Measurements from ENCODE around the gene KNSTRN.

DNA sequence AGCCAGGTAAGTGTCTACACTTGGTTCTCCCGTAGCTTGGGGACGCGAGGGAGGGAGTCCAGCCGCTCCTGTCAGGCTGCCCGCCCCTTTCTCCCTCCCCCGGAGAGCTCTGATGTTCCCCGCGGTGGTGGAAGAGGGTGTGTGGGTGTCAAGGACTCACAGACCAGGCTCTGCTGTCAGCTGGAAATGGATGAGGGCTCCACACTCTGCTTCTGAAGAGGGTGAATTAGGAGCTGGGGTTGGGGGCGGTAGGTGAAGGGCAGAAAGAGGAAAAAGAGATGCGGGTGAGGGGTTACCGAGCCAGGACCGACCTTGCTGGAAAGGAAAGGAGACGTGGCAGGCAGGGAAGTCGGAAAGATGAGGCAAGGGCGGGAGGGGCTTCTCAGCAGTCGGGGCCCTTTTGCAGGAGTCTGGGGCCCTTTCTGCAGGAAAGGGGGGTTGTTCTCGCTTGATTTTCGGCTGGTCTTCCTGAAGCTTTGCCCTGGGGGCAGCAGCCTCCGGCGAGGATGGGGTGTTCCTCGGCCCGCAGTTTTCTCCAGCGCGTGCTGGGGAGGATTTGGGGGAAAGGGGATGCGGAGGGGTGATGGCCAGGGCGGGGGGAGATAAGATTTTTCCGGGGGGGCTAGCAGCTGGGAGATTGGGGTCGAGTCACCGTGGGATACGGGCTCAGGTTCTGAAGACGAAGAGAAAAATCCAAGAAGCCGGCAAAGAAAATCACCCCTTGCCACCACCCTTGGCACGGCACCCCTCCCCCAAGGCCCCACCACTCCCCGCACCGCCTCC is 57.6 kb downstream of the KNSTRN start:
- TF ChIP-seq EZH2phosphoT487 (IDR thresholded peaks at IDR 0.05; ENCODE audit: low read length) = no peak
- TF ChIP-seq, protein P1, sequence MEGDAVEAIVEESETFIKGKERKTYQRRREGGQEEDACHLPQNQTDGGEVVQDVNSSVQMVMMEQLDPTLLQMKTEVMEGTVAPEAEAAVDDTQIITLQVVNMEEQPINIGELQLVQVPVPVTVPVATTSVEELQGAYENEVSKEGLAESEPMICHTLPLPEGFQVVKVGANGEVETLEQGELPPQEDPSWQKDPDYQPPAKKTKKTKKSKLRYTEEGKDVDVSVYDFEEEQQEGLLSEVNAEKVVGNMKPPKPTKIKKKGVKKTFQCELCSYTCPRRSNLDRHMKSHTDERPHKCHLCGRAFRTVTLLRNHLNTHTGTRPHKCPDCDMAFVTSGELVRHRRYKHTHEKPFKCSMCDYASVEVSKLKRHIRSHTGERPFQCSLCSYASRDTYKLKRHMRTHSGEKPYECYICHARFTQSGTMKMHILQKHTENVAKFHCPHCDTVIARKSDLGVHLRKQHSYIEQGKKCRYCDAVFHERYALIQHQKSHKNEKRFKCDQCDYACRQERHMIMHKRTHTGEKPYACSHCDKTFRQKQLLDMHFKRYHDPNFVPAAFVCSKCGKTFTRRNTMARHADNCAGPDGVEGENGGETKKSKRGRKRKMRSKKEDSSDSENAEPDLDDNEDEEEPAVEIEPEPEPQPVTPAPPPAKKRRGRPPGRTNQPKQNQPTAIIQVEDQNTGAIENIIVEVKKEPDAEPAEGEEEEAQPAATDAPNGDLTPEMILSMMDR (IDR thresholded peaks at IDR 0.05; ENCODE audit: low read length) = no peak

Measured in MM.1S (cell line).